Ovary (tissue), 9 donors: ENCODE measurements around the gene FAT2. TPM values are rescaled to one million over a fixed set of nuclear protein-coding genes. Genes with fewer than 3 reads are reported as not detected.
"Not testable (repeated sequence)": the region's sequence is repeated elsewhere in the genome, so short reads cannot be mapped to it uniquely, and the experiment has no call there.

Experiments used
- DNase-seq, 5 donors: peaks; one replicate each; pipeline ENCODE4 v3.0.0-alpha.2; 2019 to 2020
- H3K27ac ChIP-seq, 2 donors: fragments of 200-600 bp; one replicate each; pipeline versions ENCODE4 v1.5.1 to v1.8.0; 2019 to 2022
- H3K27me3 ChIP-seq: fragments of 200-600 bp; one replicate; pipeline ENCODE4 v1.8.0; 2022
- H3K36me3 ChIP-seq: fragments of 200-600 bp; sonication (generic); one replicate; pipeline ENCODE4 v1.5.1; 2019
- H3K4me1 ChIP-seq: one replicate; pipeline ENCODE4 v1.8.1; 2013; ENCODE audit warnings: mild to moderate bottlenecking, moderate library complexity; ENCODE audit not compliant: insufficient read depth
- H3K4me3 ChIP-seq: fragments of 200-600 bp; sonication (generic); one replicate; pipeline ENCODE4 v1.5.1; 2017
- H3K9me3 ChIP-seq, 2 donors: fragments of 200-600 bp in 1 of 2; sonication (generic) in 1 of 2; one replicate each; pipeline versions ENCODE4 v1.5.1 to v1.8.1; 2013 to 2019; ENCODE audit warnings: mild to moderate bottlenecking in 1 of 2, moderate library complexity in 1 of 2
- EP300 ChIP-seq: sonication (generic); formaldehyde crosslinking; IDR thresholded peaks from one replicate; pipeline ENCODE4 v1.6.1; 2017; ENCODE audit warnings: antibody characterized with exemption
- POLR2A ChIP-seq: fragments of 450-650 bp; IDR thresholded peaks from one replicate; pipeline ENCODE4 v1.6.1; 2017; ENCODE audit warnings: antibody characterized with exemption, mild to moderate bottlenecking, moderate library complexity
- WGBS, 3 donors: extraction: QIAGEN DNeasy Blood & Tissue Kit in 1 of 3; methylation state at CpG; one replicate each; pipeline versions ENCODE4 v1.1.5 to v1.1.7; 2013 to 2017; 5-methylcytosine and 5-hydroxymethylcytosine counted together
- intact Hi-C, 4 donors: fragments of 100-400 bp; cut with DNase I; formaldehyde crosslinking; loops; one replicate each; pipeline versions ENCODE4 v1.11.0 to v1.15.1; 2022 to 2023
- polyA plus RNA-seq, 2 donors: library from polyadenylated mRNA; stranded (reverse); fragments of 200-250 nt in 1 of 2; fragments of 350-450 nt in 1 of 2; fragmentation: Illumina TruSeq in 1 of 2; extraction: RNeasy Lipid Tissue Mini Kit (QIAGEN cat#74804) in 1 of 2; gene quantifications; one replicate each; pipeline ENCODE4 v1.2.3, GENCODE V29; 2013 to 2014
- total RNA-seq, 7 donors: library from RNA; depleted of rRNA in 2 of 7; stranded (reverse); fragments of >200 nt in 2 of 7; fragmentation: NEBNext Ultra II Directional in 3 of 7; extraction: Animal tissue kit (Norgen Biotek cat#: 25700) in 3 of 7; gene quantifications; one replicate each; pipeline versions ENCODE4 v1.1.0 to v1.2.4, GENCODE V29; 2016 to 2023
- TF ChIP-seq, protein P1 (sequence below), 3 donors: fragments of 450-650 bp in 2 of 3; fragments of 200-600 bp in 1 of 3; IDR thresholded peaks; one replicate each; pipeline versions ENCODE4 v1.5.1 to v1.8.0; 2016 to 2022; ENCODE audit warnings: antibody characterized with exemption in 3 of 3, mild to moderate bottlenecking in 1 of 3
- donor health status: DM: no; HTN: no; CAD: no; lungs with moderate emphysema.
- donor health status: DM: no; HTN: no; CAD: no.
- donor health status: Bipolar disorder and iron deficiency.
- donor health status: DM: yes; HTN: yes; CAD: no.
- donor health status: DM: no; HTN: no; CAD: no.
- donor health status: DM: yes; HTN: yes; CAD: no.

FAT2 gene
- total and polyA plus RNA-seq, 9 donors, result 0.01 to 0.74 (median 0.14) TPM; not detected in 1

DNA sequence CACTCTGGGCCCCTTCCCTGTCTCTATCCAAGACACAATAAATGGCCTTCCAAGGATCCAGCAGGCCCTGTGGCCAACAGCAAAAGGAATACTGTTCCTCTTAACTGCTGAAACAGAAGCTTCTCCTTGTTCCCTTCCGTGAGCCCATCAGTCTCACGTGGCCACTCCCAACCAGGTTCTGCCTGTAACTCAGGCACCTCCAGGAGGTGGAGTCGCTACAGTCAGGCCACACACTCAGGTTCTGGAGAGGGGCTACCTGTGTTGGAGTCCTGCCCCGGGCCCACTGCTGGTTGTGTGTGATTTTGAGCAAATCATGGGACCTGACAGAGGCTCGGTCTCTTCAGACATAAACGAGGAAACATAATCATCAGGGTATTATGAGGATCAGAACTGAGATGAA lies 10.3 kb downstream of the FAT2 start:
- Histone ChIP-seq H3K36me3 (no peaks in the 10 kb centered on the region), H3K27ac (no peak overlapping the region), H3K9me3 (no peaks in the 10 kb centered on the region), H3K27me3 (no peaks in the 10 kb centered on the region), H3K4me1 (no peaks in the 10 kb centered on the region), H3K4me3 (no peak overlapping the region)
- TF ChIP-seq POLR2A, result no peak
- TF ChIP-seq, protein P1, sequence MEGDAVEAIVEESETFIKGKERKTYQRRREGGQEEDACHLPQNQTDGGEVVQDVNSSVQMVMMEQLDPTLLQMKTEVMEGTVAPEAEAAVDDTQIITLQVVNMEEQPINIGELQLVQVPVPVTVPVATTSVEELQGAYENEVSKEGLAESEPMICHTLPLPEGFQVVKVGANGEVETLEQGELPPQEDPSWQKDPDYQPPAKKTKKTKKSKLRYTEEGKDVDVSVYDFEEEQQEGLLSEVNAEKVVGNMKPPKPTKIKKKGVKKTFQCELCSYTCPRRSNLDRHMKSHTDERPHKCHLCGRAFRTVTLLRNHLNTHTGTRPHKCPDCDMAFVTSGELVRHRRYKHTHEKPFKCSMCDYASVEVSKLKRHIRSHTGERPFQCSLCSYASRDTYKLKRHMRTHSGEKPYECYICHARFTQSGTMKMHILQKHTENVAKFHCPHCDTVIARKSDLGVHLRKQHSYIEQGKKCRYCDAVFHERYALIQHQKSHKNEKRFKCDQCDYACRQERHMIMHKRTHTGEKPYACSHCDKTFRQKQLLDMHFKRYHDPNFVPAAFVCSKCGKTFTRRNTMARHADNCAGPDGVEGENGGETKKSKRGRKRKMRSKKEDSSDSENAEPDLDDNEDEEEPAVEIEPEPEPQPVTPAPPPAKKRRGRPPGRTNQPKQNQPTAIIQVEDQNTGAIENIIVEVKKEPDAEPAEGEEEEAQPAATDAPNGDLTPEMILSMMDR (IDR thresholded peaks at IDR 0.05), result no peak
- 76 to 83% (median 79%) methylated on average over 6 of the region's 6 CpGs for WGBS, 3 donors
- intact Hi-C loops, result no loop called here
- no peak for DNase-seq

DNA sequence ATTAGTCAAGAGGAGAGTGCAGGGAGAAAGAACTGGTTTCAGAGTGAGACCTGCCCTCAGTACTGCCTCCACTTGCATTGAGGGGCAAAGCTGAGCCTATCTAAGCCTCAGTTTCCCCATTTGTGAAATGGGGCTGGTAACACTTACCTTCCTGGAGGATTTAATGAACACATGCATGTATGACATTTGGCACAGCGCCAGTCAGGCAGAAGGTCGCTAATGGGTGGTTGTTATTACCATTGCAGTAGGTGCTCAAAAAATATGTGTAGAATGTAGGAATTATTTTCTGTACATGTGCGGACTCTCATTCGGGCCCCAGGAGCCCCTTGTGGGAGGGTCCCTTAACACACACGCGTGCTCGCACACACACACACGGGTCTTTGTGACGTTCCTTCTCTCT lies 10.9 kb downstream of the FAT2 start:
- no peak overlapping the region for H3K4me3 ChIP-seq
- intact Hi-C loops, result no loop called here
- no peak for DNase-seq
- H3K4me1 ChIP-seq, result no peaks in the 10 kb centered on the region
- no peak overlapping the region for H3K27ac ChIP-seq
- no peak for TF ChIP-seq POLR2A
- TF ChIP-seq, protein P1 (IDR thresholded peaks at IDR 0.05), result no peak
- TF ChIP-seq EP300, result no peak
- 82 to 89% (median 83%) methylated on average over 9 of the region's 9 CpGs for WGBS, 3 donors
- H3K27me3 ChIP-seq, result no peaks in the 10 kb centered on the region
- H3K36me3 ChIP-seq, result no peaks in the 10 kb centered on the region
- no peaks in the 10 kb centered on the region for H3K9me3 ChIP-seq

DNA sequence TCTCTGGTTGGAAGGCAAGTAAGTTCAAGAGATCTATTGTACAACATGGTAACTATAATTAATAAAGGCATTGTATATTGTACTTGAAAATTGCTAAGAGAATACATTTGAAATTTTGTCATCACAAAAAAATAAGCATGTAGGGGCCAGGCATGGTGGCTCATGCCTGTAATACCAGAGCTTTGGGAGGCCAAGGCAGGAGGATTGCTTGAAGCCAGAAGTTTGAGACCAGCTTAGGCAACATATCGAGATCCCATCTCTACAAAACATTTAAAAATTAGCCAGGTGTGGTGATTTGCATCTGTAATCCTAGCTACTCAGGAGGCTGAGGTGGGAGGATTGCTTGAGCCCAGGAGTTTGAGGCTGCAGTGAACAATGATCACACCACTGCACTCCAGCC lies 12.0 kb downstream of the FAT2 start:
- H3K4me1 ChIP-seq, H3K4me3 ChIP-seq, H3K36me3 ChIP-seq, H3K27me3 ChIP-seq, H3K9me3 ChIP-seq, intact Hi-C loops, DNase-seq: not testable (repeated sequence)
- WGBS, 3 donors, result 81 to 93% (median 89%) methylated on average over 1 of the region's 1 CpG
- peak overlapping the region in 1 of 2 donors; percentile 30 for H3K27ac ChIP-seq

DNA sequence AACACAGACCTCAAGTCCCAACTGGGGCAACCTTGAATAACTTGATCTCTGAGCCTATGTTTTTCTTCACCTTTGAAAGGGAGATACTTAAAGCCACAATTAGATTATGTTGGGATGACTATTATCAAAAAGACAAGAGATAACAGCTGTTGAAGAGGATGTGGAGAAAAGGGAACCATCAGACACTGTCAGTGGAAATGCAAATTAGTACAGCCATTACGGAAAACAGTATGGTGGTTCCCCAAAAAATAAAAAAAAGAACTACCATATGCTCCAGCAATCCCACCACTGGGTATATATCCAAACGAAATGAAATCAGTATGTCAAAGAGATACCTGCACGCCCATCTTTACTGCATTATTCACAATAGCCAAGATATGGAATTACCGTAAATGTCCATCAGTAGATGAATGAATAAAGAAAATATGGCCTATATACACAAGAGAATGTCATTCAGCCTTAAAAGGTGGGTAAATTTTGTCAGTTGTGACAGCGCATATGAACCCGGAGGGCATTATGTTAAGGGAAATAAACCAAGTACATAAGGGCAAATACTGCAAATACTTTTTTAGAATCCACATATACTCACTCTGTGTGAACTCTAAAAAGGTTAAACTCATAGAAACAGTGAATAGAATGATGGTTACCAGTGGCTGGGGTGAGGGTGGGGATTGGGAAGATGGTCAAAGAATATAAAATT lies 12.7 kb downstream of the FAT2 start:
- H3K4me3 ChIP-seq, result no peak overlapping the region
- TF ChIP-seq, protein P1 (IDR thresholded peaks at IDR 0.05), result no peak
- TF ChIP-seq EP300 (no peak), POLR2A (no peak)
- no peaks in the 10 kb centered on the region for H3K4me1 ChIP-seq
- intact Hi-C loops, result no loop called here
- WGBS, 3 donors, result 93 to 96% (median 94%) methylated on average over 6 of the region's 6 CpGs
- no peaks in the 10 kb centered on the region for H3K36me3 ChIP-seq
- no peak for DNase-seq
- H3K27ac ChIP-seq, result no peak overlapping the region
- H3K27me3 ChIP-seq, result no peaks in the 10 kb centered on the region
- H3K9me3 ChIP-seq, result no peaks in the 10 kb centered on the region

DNA sequence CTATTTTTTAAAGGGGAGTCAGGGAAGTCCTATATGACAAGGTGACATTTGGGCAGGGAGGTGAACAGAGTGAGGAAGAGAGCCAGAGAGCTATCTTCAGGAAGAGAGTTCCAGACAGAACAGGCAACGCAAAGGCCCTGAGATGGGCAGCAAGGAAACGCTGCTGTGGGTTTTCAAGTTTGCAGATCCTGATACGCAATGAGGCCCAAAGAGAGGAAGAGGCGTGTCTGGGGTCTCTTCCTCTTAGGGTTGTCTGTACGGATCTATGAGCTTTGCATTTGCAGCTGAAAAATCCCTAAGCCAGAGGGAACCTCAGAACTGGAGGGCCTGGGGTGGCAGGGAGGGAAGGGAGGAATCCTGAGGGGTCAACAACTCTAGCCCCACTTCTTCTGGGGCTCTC lies 13.6 kb downstream of the FAT2 start:
- 70 to 84% (median 73%) methylated on average over 5 of the region's 5 CpGs for WGBS, 3 donors
- intact Hi-C loops, result no loop called here
- no peak overlapping the region for H3K27ac ChIP-seq

More for the DNA sequence above, 13.6 kb downstream of the FAT2 start:
- no peak for DNase-seq
- Histone ChIP-seq H3K27me3 (no peaks in the 10 kb centered on the region), H3K36me3 (no peaks in the 10 kb centered on the region), H3K4me1 (no peaks in the 10 kb centered on the region), H3K4me3 (no peak overlapping the region), H3K9me3 (no peaks in the 10 kb centered on the region)
- TF ChIP-seq POLR2A (no peak), EP300 (no peak)
- TF ChIP-seq, protein P1 (IDR thresholded peaks at IDR 0.05), result no peak
